Uterus (tissue), 2 donors: ENCODE data around the gene TPST2.

Experiments used
- POLR2A ChIP-seq, 2 donors: fragments of 450-650 bp; IDR thresholded peaks; one replicate each; pipeline ENCODE4 v1.6.1; 2016; ENCODE audit warnings: antibody characterized with exemption in 2 of 2, mild to moderate bottlenecking in 1 of 2, moderate library complexity in 1 of 2
- TF ChIP-seq, protein P1 (sequence below), 4 experiments: fragments of 200-600 bp in 2 of 4; fragments of 450-650 bp in 2 of 4; sonication (generic) in 2 of 4; IDR thresholded peaks; one replicate each; pipeline ENCODE4 v1.5.1; 2016 to 2019; ENCODE audit warnings: antibody characterized with exemption in 4 of 4, mild to moderate bottlenecking in 2 of 4, moderate library complexity in 1 of 4

DNA sequence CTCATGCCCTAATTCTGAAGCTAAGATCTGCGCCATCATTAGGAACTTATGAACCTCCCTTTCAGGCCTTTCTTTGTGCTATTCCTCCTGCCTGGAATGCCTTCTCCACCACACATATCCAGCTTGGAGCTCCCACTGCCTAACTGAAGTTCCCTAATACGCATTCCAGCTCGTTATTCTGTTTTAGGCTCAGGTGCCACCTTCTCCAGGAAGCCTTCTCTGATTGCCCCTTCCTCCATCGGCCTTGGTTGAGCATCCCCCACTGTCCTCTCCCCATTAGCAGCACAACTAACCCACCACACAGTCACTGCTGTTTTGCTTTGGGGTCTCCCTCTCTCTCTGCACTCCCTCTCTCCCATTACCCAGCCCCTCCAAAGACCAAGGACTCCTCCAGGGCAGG is 22.7 kb upstream of the TPST2 start:
- TF ChIP-seq, protein P1, sequence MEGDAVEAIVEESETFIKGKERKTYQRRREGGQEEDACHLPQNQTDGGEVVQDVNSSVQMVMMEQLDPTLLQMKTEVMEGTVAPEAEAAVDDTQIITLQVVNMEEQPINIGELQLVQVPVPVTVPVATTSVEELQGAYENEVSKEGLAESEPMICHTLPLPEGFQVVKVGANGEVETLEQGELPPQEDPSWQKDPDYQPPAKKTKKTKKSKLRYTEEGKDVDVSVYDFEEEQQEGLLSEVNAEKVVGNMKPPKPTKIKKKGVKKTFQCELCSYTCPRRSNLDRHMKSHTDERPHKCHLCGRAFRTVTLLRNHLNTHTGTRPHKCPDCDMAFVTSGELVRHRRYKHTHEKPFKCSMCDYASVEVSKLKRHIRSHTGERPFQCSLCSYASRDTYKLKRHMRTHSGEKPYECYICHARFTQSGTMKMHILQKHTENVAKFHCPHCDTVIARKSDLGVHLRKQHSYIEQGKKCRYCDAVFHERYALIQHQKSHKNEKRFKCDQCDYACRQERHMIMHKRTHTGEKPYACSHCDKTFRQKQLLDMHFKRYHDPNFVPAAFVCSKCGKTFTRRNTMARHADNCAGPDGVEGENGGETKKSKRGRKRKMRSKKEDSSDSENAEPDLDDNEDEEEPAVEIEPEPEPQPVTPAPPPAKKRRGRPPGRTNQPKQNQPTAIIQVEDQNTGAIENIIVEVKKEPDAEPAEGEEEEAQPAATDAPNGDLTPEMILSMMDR (IDR thresholded peaks at IDR 0.05): no peak
- no peak for TF ChIP-seq POLR2A (IDR thresholded peaks at IDR 0.05)
